ENCODE data around the gene EIF3A. TPM values are rescaled to one million over a fixed set of nuclear protein-coding genes. Genes with fewer than 3 reads are reported as not detected.

The EIF3A gene
- total RNA-seq, 2 donors from 2014 or later, result 77.1 to 88.0 TPM

GRCh38 chr10:119119400-119119799, 38.8 kb upstream of the EIF3A start:
- H3K36me3 ChIP-seq, result no peaks in the 10 kb centered on the region
- H3K4me3 ChIP-seq, result no peak overlapping the region
- DNase-seq (ENCODE audit: low spot score), result no peak
- no peak overlapping the region for H3K27ac ChIP-seq
- no peaks in the 10 kb centered on the region for H3K4me1 ChIP-seq (replicated peaks)
- H3K27me3 ChIP-seq (replicated peaks; ENCODE audit: insufficient read depth), result no peaks in the 10 kb centered on the region
- intact Hi-C loops (cut with DNase I), result no loop called here
- H3K9me3 ChIP-seq, result no peaks in the 10 kb centered on the region
- TF ChIP-seq CTCF (IDR thresholded peaks at IDR 0.05) (no peak), POLR2AphosphoS5 (IDR thresholded peaks at IDR 0.05) (no peak), POLR2A (IDR thresholded peaks at IDR 0.05) (no peak)
- 100% methylated on average over 1 of the region's 1 CpG for WGBS

GRCh38 chr10:119118231-119118630, 37.6 kb upstream of the EIF3A start:
- no peaks in the 10 kb centered on the region for H3K4me1 ChIP-seq (replicated peaks)
- no peak overlapping the region for H3K27ac ChIP-seq
- no peak overlapping the region for H3K4me3 ChIP-seq
- H3K27me3 ChIP-seq (replicated peaks; ENCODE audit: insufficient read depth), result no peaks in the 10 kb centered on the region
- DNase-seq (ENCODE audit: low spot score), result no peak
- intact Hi-C loops (cut with DNase I), result no loop called here
- no peak for TF ChIP-seq POLR2A (IDR thresholded peaks at IDR 0.05)
- no peak for TF ChIP-seq CTCF (IDR thresholded peaks at IDR 0.05)
- TF ChIP-seq POLR2AphosphoS5 (IDR thresholded peaks at IDR 0.05), result no peak
- 90% methylated on average over 5 of the region's 5 CpGs for WGBS
- no peaks in the 10 kb centered on the region for H3K36me3 ChIP-seq
- no peaks in the 10 kb centered on the region for H3K9me3 ChIP-seq

- Histone ChIP-seq H3K36me3 (no peaks in the 10 kb centered on the region), H3K27ac (no peak overlapping the region), H3K4me3 (no peak overlapping the region), H3K9me3 (no peaks in the 10 kb centered on the region), H3K4me1 (replicated peaks) (no peaks in the 10 kb centered on the region), H3K27me3 (replicated peaks; ENCODE audit: insufficient read depth) (no peaks in the 10 kb centered on the region)
- TF ChIP-seq POLR2A (IDR thresholded peaks at IDR 0.05) (no peak), CTCF (IDR thresholded peaks at IDR 0.05) (no peak), POLR2AphosphoS5 (IDR thresholded peaks at IDR 0.05) (no peak)
- DNase-seq (ENCODE audit: low spot score), result no peak
- 98% methylated on average over 6 of the region's 6 CpGs for WGBS
- intact Hi-C loops (cut with DNase I), result no loop called here
Observed at GRCh38 chr10:119116326-119116951, 35.8 kb upstream of the EIF3A start.

GRCh38 chr10:119115926-119116325, 35.3 kb upstream of the EIF3A start:
- no peaks in the 10 kb centered on the region for H3K27me3 ChIP-seq (replicated peaks; ENCODE audit: insufficient read depth)
- TF ChIP-seq CTCF (IDR thresholded peaks at IDR 0.05), result no peak
- TF ChIP-seq POLR2A (IDR thresholded peaks at IDR 0.05), result no peak
- TF ChIP-seq POLR2AphosphoS5 (IDR thresholded peaks at IDR 0.05), result no peak
- WGBS, result 89% methylated on average over 9 of the region's 9 CpGs
- no peaks in the 10 kb centered on the region for H3K9me3 ChIP-seq
- H3K27ac ChIP-seq, result no peak overlapping the region
- no peaks in the 10 kb centered on the region for H3K36me3 ChIP-seq
- H3K4me1 ChIP-seq (replicated peaks), result no peaks in the 10 kb centered on the region
- intact Hi-C loops (cut with DNase I), result no loop called here
- no peak for DNase-seq (ENCODE audit: low spot score)
- no peak overlapping the region for H3K4me3 ChIP-seq

Measured in prostate gland (tissue), 2 donors.